GM18867 (cell line): ENCODE data around the gene RFTN1.

Experiments used
- ATAC-seq: cut with Tn5 transposase; IDR thresholded peaks from one replicate; pipeline ENCODE4 v1.9.1; 2021; ENCODE audit warnings: mild to moderate bottlenecking, moderate library complexity; ENCODE audit not compliant: unreplicated experiment

Gene RFTN1

GRCh38 chr3:16513141-16514020 is at the start of gene RFTN1:
Gene RFTN1 (minus strand): TSS chr3:16513699. CDS start chr3:16493869, 19,830 bp downstream.
- peak; percentile 15 for ATAC-seq

- no peak for ATAC-seq
These were observed 46.3 kb upstream of the RFTN1 start for GRCh38 chr3:16559653-16560365.

GRCh38 chr3:16554126-16554525 is 40.6 kb upstream of the RFTN1 start:
- no peak for ATAC-seq

- no peak for ATAC-seq
These were observed 39.3 kb upstream of the RFTN1 start for GRCh38 chr3:16552757-16553156.

- peak; percentile 26 for ATAC-seq
These were observed 38.0 kb upstream of the RFTN1 start for GRCh38 chr3:16551342-16551976.

- peak; percentile 86 for ATAC-seq
These were observed 37.3 kb upstream of the RFTN1 start for GRCh38 chr3:16550676-16551341.

GRCh38 chr3:16550305-16550675 is 36.8 kb upstream of the RFTN1 start:
- peak; percentile 26 for ATAC-seq

- ATAC-seq = no peak
These were observed 35.2 kb upstream of the RFTN1 start for GRCh38 chr3:16548721-16549120.

- no peak for ATAC-seq
These were observed 34.3 kb upstream of the RFTN1 start for GRCh38 chr3:16547561-16548357.

GRCh38 chr3:16546186-16547010 is 32.9 kb upstream of the RFTN1 start:
- no peak for ATAC-seq

- ATAC-seq = no peak
These were observed 32.1 kb upstream of the RFTN1 start for GRCh38 chr3:16545413-16546185.

- ATAC-seq = no peak
These were observed 29.9 kb upstream of the RFTN1 start for GRCh38 chr3:16543242-16543864.

- ATAC-seq = no peak
These were observed 25.0 kb upstream of the RFTN1 start for GRCh38 chr3:16538507-16538906.

- ATAC-seq = no peak
These were observed 23.5 kb upstream of the RFTN1 start for GRCh38 chr3:16536996-16537395.

- ATAC-seq = no peak
These were observed 22.8 kb upstream of the RFTN1 start for GRCh38 chr3:16536344-16536663.

- no peak for ATAC-seq
These were observed 21.3 kb upstream of the RFTN1 start for GRCh38 chr3:16534640-16535262.

GRCh38 chr3:16533928-16534574 is 20.6 kb upstream of the RFTN1 start:
- ATAC-seq = no peak
